ENCODE results near the gene C1orf159.
A peak's percentile ranks its signal among the peaks of the same experiment; 100 is the strongest.
"Not testable (repeated sequence)": the region's sequence is repeated elsewhere in the genome, so short reads cannot be mapped to it uniquely, and the experiment has no call there.

The C1orf159 gene

DNA sequence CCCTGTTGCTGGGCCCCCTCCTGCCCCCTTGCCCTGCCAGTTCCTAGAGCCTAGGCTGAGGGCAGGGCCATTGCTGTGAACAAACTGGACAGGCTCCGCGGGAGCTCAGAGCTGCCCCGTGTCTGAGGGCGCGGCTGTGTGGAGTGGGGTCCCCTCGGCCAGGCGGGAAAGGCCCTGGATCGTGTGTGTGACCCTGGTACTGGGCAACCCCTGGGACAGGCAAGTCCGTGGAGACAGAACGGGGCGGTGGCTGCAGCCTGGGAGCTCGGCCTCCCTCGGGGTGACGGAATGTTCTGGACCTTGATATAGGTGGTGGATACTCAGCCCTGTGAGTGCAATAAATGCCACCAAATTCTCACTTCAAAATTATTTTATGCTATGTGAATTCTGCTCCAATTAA is 27.7 kb upstream of the C1orf159 start:
- TF ChIP-seq GATA1 (IDR thresholded peaks at IDR 0.05; ENCODE audit: low read depth, low read length), result no peak
- no peak for TF ChIP-seq POLR2A (IDR thresholded peaks at IDR 0.05; ENCODE audit: low read length)
- DNase-seq, result no peak

DNA sequence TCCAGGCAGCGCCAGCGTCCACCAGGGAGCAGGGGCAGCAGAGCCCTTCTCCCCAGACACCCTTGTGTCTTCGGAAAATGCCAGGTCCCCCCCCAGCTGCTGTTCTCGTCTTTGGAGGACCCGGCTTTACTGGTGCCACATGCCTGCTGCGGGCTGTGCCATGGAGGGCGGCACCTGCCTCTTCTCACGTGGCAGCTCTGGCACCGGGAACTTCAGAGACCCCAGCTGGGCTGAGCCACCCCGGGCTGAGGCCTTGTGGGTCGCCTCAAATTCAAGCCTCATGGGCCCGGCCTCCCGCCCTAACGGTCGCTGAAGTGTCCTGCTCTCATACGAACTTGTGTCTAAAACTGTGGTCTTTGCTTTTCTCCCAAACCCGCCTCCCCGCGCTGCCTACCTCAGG is 27.0 kb upstream of the C1orf159 start:
- no peak for DNase-seq
- no peak for TF ChIP-seq POLR2A (IDR thresholded peaks at IDR 0.05; ENCODE audit: low read length)
- TF ChIP-seq GATA1 (IDR thresholded peaks at IDR 0.05; ENCODE audit: low read depth, low read length), result no peak

DNA sequence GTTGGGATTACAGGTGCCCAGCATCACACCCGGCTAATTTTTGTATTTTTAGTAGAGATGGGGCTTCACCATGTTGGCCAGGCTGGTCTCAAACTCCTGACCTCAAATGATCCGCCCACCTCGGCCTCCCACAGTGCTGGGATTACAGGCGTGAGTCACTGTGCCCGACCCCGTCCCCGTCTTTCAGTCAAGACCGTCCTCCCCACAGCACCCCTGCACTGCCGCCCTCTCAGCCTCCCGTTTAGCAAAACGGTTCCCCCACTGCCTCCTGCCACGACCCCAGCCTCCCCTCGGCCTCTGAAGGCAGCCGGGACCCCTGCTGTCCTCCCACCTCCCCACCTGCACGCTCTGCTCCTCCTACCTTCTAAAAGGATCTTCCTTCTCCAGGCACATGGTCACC is 26.5 kb upstream of the C1orf159 start:
- DNase-seq, result not testable (repeated sequence)

DNA sequence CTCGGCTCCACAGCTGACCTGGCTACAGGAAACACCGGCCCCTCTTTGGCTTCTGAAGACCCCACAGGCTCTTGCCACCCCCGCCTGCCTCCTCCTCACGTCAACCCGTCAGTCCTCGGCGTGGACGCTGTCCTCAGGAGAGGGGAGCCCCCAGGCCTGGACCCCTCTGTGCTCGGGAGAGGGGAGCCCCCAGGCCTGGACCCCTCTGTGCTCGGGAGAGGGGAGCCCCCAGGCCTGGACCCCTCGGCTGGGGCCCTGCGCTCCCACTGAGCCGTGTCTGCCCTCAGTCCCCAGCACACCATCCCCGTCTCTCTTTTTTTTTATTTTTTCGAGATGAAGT is 26.0 kb upstream of the C1orf159 start:
- no peak for TF ChIP-seq GATA1 (IDR thresholded peaks at IDR 0.05; ENCODE audit: low read depth, low read length)
- TF ChIP-seq POLR2A (IDR thresholded peaks at IDR 0.05; ENCODE audit: low read length), result no peak
- DNase-seq, result no peak

DNA sequence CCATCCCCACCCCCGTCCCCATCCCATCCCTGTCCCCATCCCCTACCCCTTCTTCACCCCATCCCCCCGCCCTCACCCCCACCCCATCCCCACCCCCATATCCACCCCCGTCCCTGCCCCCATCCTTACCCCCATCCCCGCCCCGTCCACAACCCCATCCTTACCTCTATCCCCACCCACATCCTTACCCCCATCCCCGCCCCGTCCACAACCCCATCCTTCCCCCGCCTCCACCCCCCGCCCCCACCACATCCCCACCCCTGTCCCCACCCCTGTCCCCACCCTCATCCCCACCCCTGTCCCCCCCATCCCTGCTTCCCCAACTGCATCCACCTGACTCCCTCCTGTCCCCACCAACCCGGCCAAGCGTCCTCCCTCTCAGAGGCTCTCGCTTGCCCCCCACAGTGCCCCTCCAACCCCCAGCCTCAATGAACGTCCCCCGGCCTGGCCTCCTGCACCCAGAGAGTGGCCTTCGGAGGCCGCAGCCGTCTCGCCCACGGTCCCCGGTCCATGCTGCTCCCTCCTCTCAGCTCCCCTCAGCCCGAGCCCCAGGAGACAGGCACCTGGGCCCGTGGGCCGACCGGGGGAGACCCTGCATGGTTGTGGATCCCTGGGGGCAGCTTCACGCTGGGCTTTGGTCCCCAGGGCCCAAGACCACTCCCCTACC is 25.5 kb upstream of the C1orf159 start:
- DNase-seq, result no peak
- TF ChIP-seq GATA1 (IDR thresholded peaks at IDR 0.05; ENCODE audit: low read depth, low read length) (no peak), POLR2A (IDR thresholded peaks at IDR 0.05; ENCODE audit: low read length) (no peak)

DNA sequence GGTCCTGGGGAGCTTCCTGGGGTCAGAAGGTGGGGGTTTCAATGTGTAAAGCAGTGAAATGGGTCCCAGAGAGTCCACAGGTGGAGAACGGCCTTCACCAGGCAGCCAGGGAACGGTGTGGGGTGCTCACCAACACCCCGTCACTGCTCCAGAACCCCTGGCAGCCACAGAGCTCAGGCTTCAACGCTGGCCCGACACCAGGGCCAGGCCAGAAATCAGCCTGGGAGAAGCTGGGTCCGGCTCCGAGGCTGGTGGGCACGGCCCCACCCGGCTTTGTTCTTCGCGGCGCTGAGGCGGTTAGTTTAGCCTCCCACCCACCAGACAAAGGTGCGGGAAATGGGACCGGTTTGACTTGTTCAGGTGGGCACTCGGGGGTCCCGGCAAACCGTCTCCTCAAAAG is 24.8 kb upstream of the C1orf159 start:
- DNase-seq, result no peak
- TF ChIP-seq GATA1 (IDR thresholded peaks at IDR 0.05; ENCODE audit: low read depth, low read length), result no peak
- TF ChIP-seq POLR2A (IDR thresholded peaks at IDR 0.05; ENCODE audit: low read length), result no peak

DNA sequence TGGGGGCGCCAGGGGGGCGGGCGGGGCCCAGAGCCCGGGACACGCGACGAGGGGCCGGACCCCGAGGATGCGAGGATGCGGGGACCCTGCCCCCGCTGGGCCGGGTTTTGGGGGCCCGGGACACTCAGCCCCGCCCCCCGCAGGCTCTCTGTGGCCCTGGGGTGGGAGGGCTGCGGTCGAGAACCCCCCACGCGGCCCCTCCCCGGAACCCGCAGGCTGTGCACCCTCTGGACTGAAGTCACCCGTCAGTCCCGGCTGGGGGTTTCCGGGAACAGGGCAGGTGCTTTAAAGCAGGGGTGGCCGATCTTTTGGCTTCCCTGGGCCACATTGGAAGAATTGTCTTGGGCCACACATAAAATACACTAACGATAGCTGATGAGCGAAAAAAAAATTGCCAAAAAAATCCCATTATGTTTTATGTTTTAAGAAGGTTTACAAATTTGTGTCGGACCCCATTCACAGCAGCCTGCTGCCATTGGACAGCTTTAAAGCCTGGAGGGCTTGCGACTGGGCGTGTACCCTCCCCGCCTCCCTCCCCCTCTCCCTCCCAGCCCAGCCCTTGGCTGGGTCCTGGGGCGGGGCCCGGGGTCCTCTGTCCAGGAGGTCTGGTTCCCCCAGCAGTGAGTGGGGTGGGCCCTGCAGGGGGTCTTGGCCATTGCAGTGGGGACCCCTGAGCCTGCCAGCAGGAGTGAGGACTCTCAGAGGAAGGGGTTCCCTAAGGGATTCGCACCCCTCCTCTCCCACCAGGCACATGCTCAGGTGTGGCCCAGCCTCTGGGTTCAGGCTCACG is 21.6 kb upstream of the C1orf159 start:
- no peak for DNase-seq
- TF ChIP-seq POLR2A (IDR thresholded peaks at IDR 0.05; ENCODE audit: low read length) (no peak), GATA1 (IDR thresholded peaks at IDR 0.05; ENCODE audit: low read depth, low read length) (no peak)

DNA sequence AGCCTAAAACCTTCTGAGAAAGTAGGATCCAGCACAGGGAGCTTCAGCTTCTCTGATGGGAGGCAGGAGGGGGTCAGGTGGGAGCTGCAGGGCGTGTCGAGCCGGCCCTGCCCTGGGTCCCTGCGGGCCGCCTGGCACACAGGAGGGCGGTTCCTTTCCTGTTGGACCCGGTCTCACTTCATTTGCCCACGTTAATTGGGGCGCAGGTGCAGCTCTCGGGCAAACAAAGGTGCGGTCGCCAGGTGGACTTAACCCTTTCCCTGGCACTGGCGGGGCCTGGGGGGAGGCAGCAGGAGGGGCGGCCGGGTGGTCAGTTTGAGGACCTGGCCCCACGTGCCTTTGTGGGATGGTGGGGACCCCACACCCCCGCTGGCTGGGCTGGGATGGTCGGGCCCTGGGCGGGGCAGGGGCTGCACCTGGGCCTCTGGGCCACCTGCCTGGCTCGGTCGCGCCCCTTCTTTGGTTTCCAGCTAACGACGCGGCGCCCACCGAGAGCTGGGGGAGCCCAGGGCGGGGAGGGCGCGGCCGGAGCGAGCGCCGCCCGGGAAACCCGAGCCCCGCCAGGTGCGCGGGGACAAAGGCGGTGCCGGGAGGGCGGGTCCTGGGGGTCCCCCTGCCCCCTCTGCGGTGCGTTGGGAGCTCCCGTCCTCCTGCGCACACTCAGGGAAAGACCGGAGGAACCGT is 20.8 kb upstream of the C1orf159 start:
- DNase-seq, result no peak
- no peak for TF ChIP-seq POLR2A (IDR thresholded peaks at IDR 0.05; ENCODE audit: low read length)
- no peak for TF ChIP-seq GATA1 (IDR thresholded peaks at IDR 0.05; ENCODE audit: low read depth, low read length)

DNA sequence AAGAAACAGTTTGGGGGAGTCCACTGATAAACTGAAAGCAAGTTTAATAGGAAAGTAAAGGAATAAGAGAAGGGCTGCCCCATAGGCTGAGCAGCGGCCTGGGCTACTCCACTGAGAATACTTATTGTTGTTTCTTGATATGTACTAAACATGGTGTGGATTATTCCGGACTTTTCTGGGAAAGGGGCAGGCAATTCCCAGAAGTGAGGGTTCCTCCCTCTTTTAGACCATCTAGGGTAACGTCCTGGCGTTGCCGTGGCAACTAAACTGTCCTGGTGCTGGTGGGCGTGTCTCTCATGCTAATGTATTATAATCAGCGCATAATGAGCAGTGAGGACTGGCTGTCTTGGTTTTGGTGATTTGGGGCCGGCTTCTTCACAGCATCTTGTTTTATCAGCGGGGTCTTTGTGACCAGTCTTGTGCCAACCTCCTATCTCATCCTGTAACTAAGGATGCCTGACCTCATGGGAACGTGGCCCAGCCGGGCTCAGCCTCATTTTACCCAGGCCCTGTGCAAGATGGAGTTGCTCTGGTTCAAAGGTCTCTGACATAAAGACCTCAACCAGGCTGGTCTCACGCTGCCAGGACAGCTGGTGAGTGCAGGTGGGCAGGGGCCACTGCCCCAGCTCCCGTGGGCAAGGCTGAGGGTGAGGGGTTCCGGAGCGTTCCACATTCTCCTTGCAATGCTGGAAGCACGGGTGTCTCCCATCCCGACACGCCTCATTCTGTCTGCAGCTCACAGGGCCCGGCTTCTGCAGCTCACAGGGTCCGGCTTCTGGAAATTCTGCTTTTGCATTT is 19.6 kb upstream of the C1orf159 start:
- TF ChIP-seq POLR2A (IDR thresholded peaks at IDR 0.05; ENCODE audit: low read length), result no peak
- no peak for TF ChIP-seq GATA1 (IDR thresholded peaks at IDR 0.05; ENCODE audit: low read depth, low read length)
- peak in 1 of 2 experiments; percentile 23 for DNase-seq

DNA sequence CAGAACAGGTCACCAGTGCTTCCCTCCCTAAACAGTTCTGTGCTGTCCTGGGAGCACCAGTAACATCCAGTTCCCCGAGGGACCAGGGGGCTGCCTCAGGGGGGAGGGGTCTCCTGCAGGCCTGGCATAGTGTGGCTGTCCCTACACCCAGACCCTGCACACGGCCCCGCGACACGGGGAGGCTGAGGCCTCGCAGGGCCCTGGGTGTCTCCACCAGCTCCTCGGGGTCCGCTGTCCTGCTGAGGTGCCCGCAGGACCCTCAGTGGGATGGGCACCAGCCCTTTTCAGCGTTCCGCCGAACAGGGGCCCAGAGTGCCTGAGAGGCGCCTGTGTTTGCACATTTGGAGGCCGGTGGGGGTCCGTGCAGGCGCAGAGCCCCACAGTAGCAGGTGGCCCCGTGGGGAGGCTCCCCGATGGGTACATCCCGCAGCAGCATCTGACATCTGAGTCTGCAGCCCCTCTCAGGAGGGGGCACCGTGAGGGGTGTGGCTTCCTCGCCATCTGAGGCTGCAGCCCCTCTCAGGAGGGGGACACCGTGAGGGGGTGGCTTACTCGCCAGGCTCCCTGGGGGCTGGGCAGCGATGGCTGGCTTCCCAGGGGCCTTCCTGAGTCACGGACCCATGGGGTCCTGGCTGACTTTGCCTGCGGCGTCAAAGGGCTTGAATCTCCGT is 18.5 kb upstream of the C1orf159 start:
- TF ChIP-seq POLR2A (IDR thresholded peaks at IDR 0.05; ENCODE audit: low read length), result no peak
- no peak for TF ChIP-seq GATA1 (IDR thresholded peaks at IDR 0.05; ENCODE audit: low read depth, low read length)
- no peak for DNase-seq

DNA sequence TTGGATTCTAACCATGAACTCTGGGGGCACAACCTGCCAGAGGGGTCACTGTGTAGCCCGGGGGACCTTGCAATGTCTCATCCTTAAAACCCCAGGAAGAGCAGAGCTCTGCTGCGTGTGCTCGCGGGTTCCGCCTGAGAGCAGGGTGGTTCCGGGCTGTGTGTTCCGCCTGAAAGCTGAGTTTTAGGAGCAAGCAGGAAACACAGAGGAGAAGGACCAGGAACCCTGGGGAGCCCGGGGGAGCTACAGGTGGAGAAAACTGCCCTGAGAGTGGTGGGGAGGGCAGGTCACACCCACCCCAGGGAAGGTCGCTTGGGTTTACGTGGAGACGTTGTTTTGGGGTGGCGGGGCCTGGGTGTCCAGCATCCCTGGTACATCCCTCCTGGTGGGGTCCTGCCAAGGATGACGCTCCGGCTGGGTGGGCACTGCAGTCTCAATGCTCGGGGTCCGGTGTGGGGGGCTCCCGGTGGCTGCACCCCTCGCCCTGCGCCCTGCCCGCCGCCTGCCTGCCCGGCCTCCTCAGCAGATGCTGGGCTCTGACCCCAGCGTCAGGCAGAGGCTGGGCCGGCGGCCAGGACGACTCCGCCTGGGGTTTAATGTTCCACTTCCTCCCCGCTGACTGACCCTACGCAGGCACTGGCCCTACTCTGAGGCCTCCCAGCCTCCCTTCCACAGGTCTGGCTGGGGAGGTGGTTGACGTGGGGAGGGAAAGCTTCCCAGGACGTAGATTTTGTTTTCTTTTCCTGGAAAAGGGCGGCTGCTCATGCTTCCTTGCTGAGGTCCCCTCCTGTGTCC is 17.3 kb upstream of the C1orf159 start:
- DNase-seq, result no peak
- TF ChIP-seq GATA1 (IDR thresholded peaks at IDR 0.05; ENCODE audit: low read depth, low read length) (no peak), POLR2A (IDR thresholded peaks at IDR 0.05; ENCODE audit: low read length) (no peak)

DNA sequence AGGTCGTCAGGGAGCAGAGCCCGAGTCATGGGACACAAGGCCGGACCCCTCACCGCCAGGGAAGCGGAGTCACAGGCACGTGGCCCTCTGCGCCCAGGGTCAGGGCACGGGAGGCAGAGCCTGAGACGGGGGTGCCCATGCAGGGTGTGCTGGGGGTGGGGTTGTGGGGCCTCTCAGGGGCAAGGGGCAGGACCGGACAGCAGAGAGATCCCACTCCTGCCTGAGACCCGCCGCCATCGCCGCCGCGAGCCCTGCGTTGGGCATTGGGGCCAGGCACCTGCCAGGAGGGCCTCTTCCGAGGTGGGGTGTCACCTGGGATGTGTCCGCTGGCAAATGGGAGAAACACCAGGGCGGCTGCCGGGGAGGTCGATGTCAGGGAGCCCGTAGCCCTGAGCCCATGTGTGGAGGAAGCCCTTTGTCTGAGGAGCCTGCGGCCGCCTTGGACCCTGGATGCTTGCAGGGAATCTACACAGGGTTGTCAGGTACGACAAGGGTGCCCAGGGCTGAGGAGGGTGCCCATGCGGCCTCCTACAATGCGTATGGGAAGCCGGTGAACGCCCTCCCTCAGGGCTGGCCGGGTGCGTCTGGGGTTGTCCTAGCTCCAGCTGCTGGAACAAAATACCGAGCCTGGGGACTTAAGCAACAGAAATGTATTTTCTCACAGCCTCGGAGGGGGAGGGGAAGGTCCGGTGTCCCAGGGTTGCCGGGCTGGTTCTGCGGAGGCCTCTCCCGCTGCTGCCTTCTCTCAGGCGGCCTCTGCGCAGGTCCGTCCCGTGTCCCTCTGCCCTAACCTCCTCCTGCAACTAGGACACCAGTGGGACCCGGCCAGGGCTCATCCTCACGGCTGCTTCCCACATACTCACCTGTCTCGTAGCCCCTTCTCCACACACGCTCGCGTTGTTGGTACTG is 16.4 kb upstream of the C1orf159 start:
- TF ChIP-seq POLR2A (IDR thresholded peaks at IDR 0.05; ENCODE audit: low read length) (no peak), GATA1 (IDR thresholded peaks at IDR 0.05; ENCODE audit: low read depth, low read length) (no peak)
- DNase-seq, result no peak

Data from erythroblast (primary cell).